HG03196 (cell line): ENCODE measurements around the gene SNED1.

ENCODE experiments used
- ATAC-seq: cut with Tn5 transposase; IDR thresholded peaks from one replicate; pipeline ENCODE4 v1.9.1; 2021; ENCODE audit not compliant: unreplicated experiment

Gene SNED1

GRCh38 chr2:240991378-240992263, 6.8 kb upstream of the SNED1 start:
- no peak for ATAC-seq

DNA sequence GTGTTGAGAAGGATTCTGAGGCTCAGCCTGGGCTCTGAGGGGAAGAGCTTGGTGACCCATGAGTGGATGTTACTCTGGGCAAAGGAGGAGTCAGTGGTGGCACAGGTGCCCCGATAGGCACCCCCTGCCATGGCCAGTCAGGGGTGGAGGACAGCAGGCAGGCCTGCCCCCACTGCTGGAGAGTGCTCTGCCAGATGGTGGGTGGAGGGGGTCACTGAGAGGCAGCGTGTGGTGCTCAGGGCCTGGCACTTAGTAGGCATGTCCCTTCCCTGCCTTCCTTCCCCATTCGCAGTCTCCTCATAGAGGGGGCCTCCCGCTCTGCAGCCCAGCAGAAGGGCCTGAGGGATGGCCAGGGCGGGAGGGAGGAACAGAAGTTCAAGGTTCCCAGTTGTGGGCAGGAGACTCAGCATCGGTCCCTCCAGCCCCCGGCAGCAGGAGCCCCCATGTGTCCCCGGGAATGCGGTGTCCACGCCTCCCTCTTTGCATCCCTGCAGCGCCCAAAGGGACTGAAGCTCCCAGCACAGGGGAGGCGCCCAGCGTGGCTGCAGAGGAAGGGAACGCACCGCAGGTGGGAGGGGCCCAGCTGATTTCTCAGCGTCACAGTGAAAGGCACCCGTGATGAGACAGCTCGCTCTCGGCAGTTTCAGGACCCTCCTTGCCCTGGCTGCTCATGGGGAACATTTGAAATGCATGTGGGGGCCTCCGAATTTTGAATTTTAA, 5.7 kb upstream of the SNED1 start:
- ATAC-seq = no peak

- ATAC-seq = no peak
These were observed 4.8 kb upstream of the SNED1 start for GRCh38 chr2:240993446-240994170.

- no peak for ATAC-seq
These were observed 4.1 kb upstream of the SNED1 start for GRCh38 chr2:240994171-240994896.

DNA sequence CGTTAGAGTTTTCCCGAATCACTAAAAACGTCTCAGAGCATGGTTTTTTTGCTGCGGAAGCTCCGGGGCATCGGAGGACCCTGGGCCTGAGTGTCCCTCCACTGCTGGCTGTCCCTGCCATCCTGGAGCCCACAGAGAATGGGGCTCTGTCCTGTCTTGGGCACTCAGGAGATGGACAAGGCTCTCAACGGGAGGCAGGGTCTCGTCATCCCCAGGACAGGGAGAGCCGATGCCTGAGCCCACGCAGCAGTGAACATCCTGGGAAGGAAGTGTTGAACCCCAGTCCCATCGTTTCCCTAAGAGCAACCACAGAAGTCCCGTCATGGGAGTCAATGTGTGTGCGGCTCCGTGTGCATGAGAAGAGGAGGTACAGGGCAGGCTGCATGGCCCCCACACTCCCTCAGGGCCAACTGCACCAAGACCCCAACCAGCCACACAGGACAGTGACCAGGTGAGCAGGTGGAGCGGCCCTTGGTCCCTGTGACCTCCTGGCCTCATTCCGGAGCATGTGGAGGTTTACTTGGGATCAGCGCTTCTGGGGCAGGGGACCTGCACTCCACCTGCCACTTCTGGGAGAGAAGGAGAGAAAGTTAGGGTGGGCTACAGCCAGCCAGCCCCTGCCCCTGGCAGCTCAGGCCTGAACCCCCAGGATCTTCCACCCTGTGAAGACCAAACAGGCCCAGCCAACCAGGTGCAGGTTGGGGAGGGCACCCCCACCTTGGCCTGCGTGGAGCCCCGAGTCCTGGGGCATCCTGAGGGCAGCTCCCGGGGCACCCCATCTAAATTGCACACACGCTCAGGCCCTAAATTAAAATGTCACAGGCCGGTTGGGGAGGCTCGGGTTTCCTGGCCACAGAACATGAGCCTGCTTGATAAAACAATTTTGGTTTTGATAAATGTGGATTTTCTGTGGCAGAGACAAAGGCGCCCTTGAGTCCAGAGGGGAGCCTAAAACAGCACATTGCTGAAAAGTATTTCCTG, 3.1 kb upstream of the SNED1 start:
- ATAC-seq = no peak

GRCh38 chr2:240996161-240996833, 2.1 kb upstream of the SNED1 start:
- ATAC-seq = no peak

- ATAC-seq = no peak
These were observed 1.6 kb upstream of the SNED1 start for GRCh38 chr2:240996834-240997140.

GRCh38 chr2:240997141-240997855, 1.1 kb upstream of the SNED1 start:
- ATAC-seq = no peak

GRCh38 chr2:240998706-240998994, 232 bp downstream of the SNED1 start:
- ATAC-seq = no peak

GRCh38 chr2:240998995-240999791, 775 bp downstream of the SNED1 start:
- no peak for ATAC-seq

DNA sequence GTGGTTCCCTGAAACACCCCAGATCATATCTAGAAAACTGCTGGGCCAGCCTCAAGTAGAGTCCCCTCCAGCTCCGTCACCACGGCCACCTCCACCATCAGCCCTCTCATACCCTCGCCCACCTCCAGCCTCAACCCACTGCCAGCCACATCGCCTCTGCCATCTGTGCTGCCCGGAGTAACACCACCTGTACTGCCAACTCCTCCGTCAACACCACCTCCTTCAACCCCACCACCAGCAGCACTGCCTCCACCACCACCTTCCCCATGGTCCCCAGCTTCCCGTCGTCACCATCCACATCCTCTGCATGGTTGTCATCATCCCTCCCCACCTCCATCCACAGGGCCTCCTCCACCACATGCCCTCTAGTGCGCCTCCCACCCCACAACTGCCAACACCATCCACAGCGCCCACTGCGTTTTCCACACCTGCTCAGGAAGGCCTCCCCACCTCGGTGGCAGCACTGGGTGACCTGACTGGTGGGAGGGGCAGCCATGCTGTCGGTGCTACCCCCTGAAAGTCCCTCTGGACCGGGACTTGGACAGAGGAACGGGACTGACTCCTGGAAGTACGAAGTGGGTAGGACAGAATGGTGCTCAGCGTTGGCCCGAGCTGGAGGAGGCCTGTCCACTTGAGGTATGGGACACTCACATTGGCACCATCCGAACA, 1.6 kb downstream of the SNED1 start:
- no peak for ATAC-seq

GRCh38 chr2:241000831-241001321, 2.5 kb downstream of the SNED1 start:
- no peak for ATAC-seq

GRCh38 chr2:241001413-241002274, 3.2 kb downstream of the SNED1 start:
- no peak for ATAC-seq

DNA sequence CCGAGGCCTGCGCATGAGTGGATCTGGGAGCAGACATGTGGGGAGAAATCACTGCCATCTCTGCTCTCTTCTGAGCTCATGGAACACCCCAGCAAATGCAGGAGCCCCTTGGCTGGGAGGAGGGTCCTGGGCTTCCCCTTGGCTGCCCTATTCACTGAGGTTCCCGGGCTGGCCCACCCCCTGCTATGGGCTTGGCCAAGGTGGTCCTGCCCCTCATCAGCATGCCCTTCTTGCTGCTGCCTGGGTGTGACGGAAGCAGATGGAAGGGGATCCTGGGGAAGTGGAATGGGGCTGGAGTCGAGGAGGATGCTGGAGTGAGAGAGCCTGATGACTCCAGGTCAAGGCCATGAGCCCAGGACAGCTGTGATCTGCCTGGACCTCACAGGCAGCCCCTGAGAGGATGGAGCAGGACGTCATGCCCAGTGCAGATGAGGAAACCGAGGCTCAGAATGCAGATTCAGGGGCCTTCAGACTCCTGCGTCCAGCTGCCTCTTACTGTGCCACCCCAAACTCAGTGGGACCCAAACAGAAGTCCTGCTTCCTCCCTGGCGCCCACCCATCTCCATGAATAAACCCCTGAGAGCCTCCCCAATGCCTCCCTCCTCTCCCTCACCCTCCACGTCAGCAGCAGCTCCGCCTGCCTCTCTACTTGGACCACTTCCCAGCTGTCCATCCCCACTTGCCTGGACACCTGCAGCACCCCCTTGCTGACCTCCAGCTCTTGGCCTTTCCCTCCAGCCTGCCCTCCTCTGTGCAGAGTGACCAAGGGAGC, 4.0 kb downstream of the SNED1 start:
- ATAC-seq = no peak

- ATAC-seq = no peak
These were observed 4.6 kb downstream of the SNED1 start for GRCh38 chr2:241003047-241003360.

- no peak for ATAC-seq
These were observed 5.0 kb downstream of the SNED1 start for GRCh38 chr2:241003369-241003768.
